ENCODE data around the gene ITIH3.

GRCh38 chr3:52790337-52790736 is 4.3 kb upstream of the ITIH3 start:
- no peak for TF ChIP-seq POLR2AphosphoS5 (IDR thresholded peaks at IDR 0.05; ENCODE audit: low read depth, low read length)
- no peak for TF ChIP-seq REST (IDR thresholded peaks at IDR 0.05; ENCODE audit: insufficient read depth in 1 of 2, low read depth in 2 of 2, low read length in 2 of 2)
- no peak for TF ChIP-seq TAF1 (IDR thresholded peaks at IDR 0.05; ENCODE audit: borderline replicate concordance, insufficient read depth, low read length)
- no peak for TF ChIP-seq FOXP2 (optimal IDR thresholded peaks at IDR 0.05; ENCODE audit: borderline replicate concordance, extremely low read depth, extremely low read length, insufficient read depth)
